DMS153 (cell line): ENCODE results near the gene JAZF1.
"Not testable (repeated sequence)": the region's sequence is repeated elsewhere in the genome, so short reads cannot be mapped to it uniquely, and the experiment has no call there.

ENCODE experiments used
- DNase-seq: peaks from one replicate; lab custom pipeline; 2025; lab: John Stamatoyannopoulos, UW

Gene JAZF1

GRCh38 chr7:28041508-28042314, 138.9 kb downstream of the JAZF1 start:
- no peak for DNase-seq

- DNase-seq = no peak
Measured at GRCh38 chr7:28038175-28038797, 142.3 kb downstream of the JAZF1 start.

GRCh38 chr7:28037220-28038010, 143.2 kb downstream of the JAZF1 start:
- DNase-seq = no peak

GRCh38 chr7:28036696-28037095, 143.9 kb downstream of the JAZF1 start:
- no peak for DNase-seq

- no peak for DNase-seq
Measured at GRCh38 chr7:28033386-28033785, 147.2 kb downstream of the JAZF1 start.

- no peak for DNase-seq
Measured at GRCh38 chr7:28032738-28033380, 147.7 kb downstream of the JAZF1 start.

- DNase-seq = no peak
Measured at GRCh38 chr7:28029051-28029450, 151.5 kb downstream of the JAZF1 start.

- no peak for DNase-seq
Measured at GRCh38 chr7:28028471-28028870, 152.1 kb downstream of the JAZF1 start.

- no peak for DNase-seq
Measured at GRCh38 chr7:28026237-28026636, 154.4 kb downstream of the JAZF1 start.

GRCh38 chr7:28024786-28025334, 155.7 kb downstream of the JAZF1 start:
- no peak for DNase-seq

- DNase-seq = peak; percentile 79
Measured at GRCh38 chr7:28020302-28020940, 160.2 kb downstream of the JAZF1 start.

GRCh38 chr7:28018856-28019465, 161.6 kb downstream of the JAZF1 start:
- no peak for DNase-seq

GRCh38 chr7:28018446-28018845, 162.1 kb downstream of the JAZF1 start:
- DNase-seq = no peak

GRCh38 chr7:28018020-28018419, 162.6 kb downstream of the JAZF1 start:
- DNase-seq = no peak

GRCh38 chr7:28017372-28017771, 163.2 kb downstream of the JAZF1 start:
- no peak for DNase-seq

- DNase-seq = no peak
Measured at GRCh38 chr7:28016297-28016696, 164.3 kb downstream of the JAZF1 start.

GRCh38 chr7:28015169-28015568, 165.4 kb downstream of the JAZF1 start:
- DNase-seq = no peak

GRCh38 chr7:28014340-28014739, 166.3 kb downstream of the JAZF1 start:
- not testable (repeated sequence) for DNase-seq

- DNase-seq = no peak
Measured at GRCh38 chr7:28013441-28013840, 167.2 kb downstream of the JAZF1 start.

GRCh38 chr7:28013019-28013418, 167.6 kb downstream of the JAZF1 start:
- no peak for DNase-seq

- no peak for DNase-seq
Measured at GRCh38 chr7:28008911-28009310, 171.7 kb downstream of the JAZF1 start.
